B cell (primary cell): ENCODE measurements around the gene NELFA. TPM values are rescaled to one million over a fixed set of nuclear protein-coding genes. Genes with fewer than 3 reads are reported as not detected.

ENCODE experiments used
- ATAC-seq: fragments of 200-7000 bp; cut with Tn5 transposase; one replicate; pipeline ENCODE4 v1.10.0; 2021; ENCODE audit warnings: low read depth, mild to moderate bottlenecking, moderate number of reproducible peaks, moderate library complexity
- CTCF ChIA-PET: fragments of 350-600 bp; sonication (Branson Sonifier 250); formaldehyde crosslinking; loops from one replicate; lab custom pipeline; 2021; ENCODE audit warnings: antibody characterized with exemption, inconsistent platforms; lab: Charles Lee
- POLR2A ChIA-PET: fragments of 350-600 bp; sonication (Branson Sonifier 250); formaldehyde crosslinking; loops from one replicate; lab custom pipeline; 2021; ENCODE audit warnings: antibody characterized with exemption; lab: Charles Lee
- DNase-seq: peaks from one replicate; pipeline ENCODE4 v3.0.0; 2013
- H2AFZ ChIP-seq: 2 replicates; pipeline ENCODE4 v1.6.1; 2012; ENCODE audit warnings: mild to moderate bottlenecking, low read depth, low read length; ENCODE audit not compliant: insufficient read depth, poor library complexity, severe bottlenecking
- H3K27ac ChIP-seq, 2 donors: 1 replicate in 1 of 2; 2 replicates in 1 of 2; pipeline ENCODE4 v1.5.1; 2012 to 2013; ENCODE audit warnings: low read length in 2 of 2, mild to moderate bottlenecking in 2 of 2, moderate library complexity in 1 of 2
- H3K27me3 ChIP-seq, 4 experiments: fragments of 200-600 bp in 1 of 4; sonication (generic) in 1 of 4; replicated peaks in 1 of 4; 1 replicate in 2 of 4; 2 replicates in 2 of 4; pipeline versions ENCODE4 v1.6.1 to v1.7.0; 2013 to 2016; ENCODE audit warnings: low read length in 3 of 4, mild to moderate bottlenecking in 2 of 4, mixed read lengths in 1 of 4, moderate library complexity in 1 of 4; ENCODE audit not compliant: insufficient read depth in 4 of 4, control insufficient read depth in 3 of 4; ENCODE audit errors: control extremely low read depth in 1 of 4
- H3K36me3 ChIP-seq, 2 experiments: replicated peaks in 1 of 2; 1 replicate in 1 of 2; 2 replicates in 1 of 2; pipeline versions ENCODE4 v1.6.1 to v1.7.1; 2013; ENCODE audit warnings: low read length in 1 of 2; ENCODE audit not compliant: insufficient read depth in 2 of 2, control insufficient read depth in 1 of 2; ENCODE audit errors: control extremely low read depth in 1 of 2, extremely low read depth in 1 of 2
- H3K4me1 ChIP-seq, 2 donors: fragments of 200-600 bp in 1 of 2; sonication (generic) in 1 of 2; 1 replicate in 1 of 2; 2 replicates in 1 of 2; pipeline versions ENCODE4 v1.5.1 to v1.6.1; 2013 to 2017; ENCODE audit warnings: low read length in 2 of 2; ENCODE audit not compliant: control insufficient read depth in 2 of 2, insufficient read depth in 2 of 2
- H3K4me2 ChIP-seq: replicated peaks from 2 replicates; pipeline ENCODE3; 2012; ENCODE audit warnings: mild to moderate bottlenecking, low read depth, low read length; ENCODE audit not compliant: poor library complexity, severe bottlenecking
- H3K4me3 ChIP-seq, 5 experiments: fragments of 200-600 bp in 1 of 5; sonication (generic) in 1 of 5; 1 replicate in 3 of 5; 2 replicates in 2 of 5; pipeline versions ENCODE4 v1.5.1 to v1.7.0; 2011 to 2016; ENCODE audit warnings: low read length in 4 of 5, mild to moderate bottlenecking in 4 of 5, low read depth in 2 of 5, control low read depth in 1 of 5, moderate library complexity in 1 of 5; ENCODE audit not compliant: insufficient read depth in 1 of 5; ENCODE audit errors: control extremely low read depth in 1 of 5, extremely low read depth in 1 of 5
- H3K79me2 ChIP-seq: fragments of 200-600 bp; sonication (generic); one replicate; pipeline ENCODE4 v1.6.0; 2016; ENCODE audit warnings: low read length; ENCODE audit not compliant: control insufficient read depth, insufficient read depth
- H3K9ac ChIP-seq: fragments of 200-600 bp; sonication (generic); 2 replicates; pipeline ENCODE4 v1.6.1; 2017; ENCODE audit warnings: mild to moderate bottlenecking, low read length, moderate library complexity
- H3K9me3 ChIP-seq, 3 donors: one replicate each; pipeline versions ENCODE4 v1.6.1 to v1.7.1; 2013; ENCODE audit warnings: low read length in 2 of 3; ENCODE audit not compliant: control insufficient read depth in 2 of 3, insufficient read depth in 1 of 3; ENCODE audit errors: control extremely low read depth in 1 of 3
- H4K20me1 ChIP-seq: 2 replicates; pipeline ENCODE4 v1.6.0; 2012; ENCODE audit warnings: mild to moderate bottlenecking, low read length; ENCODE audit not compliant: insufficient read depth, control insufficient read depth, poor library complexity, severe bottlenecking
- H3K27ac Mint-ChIP-seq: one replicate; pipeline ENCODE4 v1.8.0; 2021; ENCODE audit warnings: mixed read lengths
- H3K27me3 Mint-ChIP-seq: one replicate; pipeline ENCODE4 v1.8.0; 2021; ENCODE audit warnings: mixed read lengths
- H3K4me1 Mint-ChIP-seq: one replicate; pipeline ENCODE4 v1.8.0; 2021; ENCODE audit warnings: mixed read lengths
- H3K4me3 Mint-ChIP-seq: one replicate; pipeline ENCODE4 v1.8.0; 2021; ENCODE audit warnings: mixed read lengths
- H3K9me3 Mint-ChIP-seq: one replicate; pipeline ENCODE4 v1.8.0; 2022; ENCODE audit warnings: mixed read lengths; ENCODE audit not compliant: insufficient read depth
- EZH2 ChIP-seq: IDR thresholded peaks from 2 replicates; pipeline ENCODE4 v1.6.1; 2012; ENCODE audit warnings: borderline replicate concordance, low read depth, mild to moderate bottlenecking, moderate library complexity, low read length; ENCODE audit not compliant: insufficient read depth, poor library complexity, severe bottlenecking
- WGBS: methylation state at CpG from one replicate; pipeline ENCODE4 v1.1.5; 2013; ENCODE audit warnings: missing lambda C conversion rate; ENCODE audit not compliant: insufficient coverage; 5-methylcytosine and 5-hydroxymethylcytosine counted together
- intact Hi-C: fragments of 100-400 bp; cut with micrococcal nuclease; formaldehyde crosslinking; loops from one replicate; pipeline ENCODE4 v1.10.0; 2022
- polyA plus RNA-seq: library from polyadenylated mRNA; depleted of rRNA; stranded (reverse); fragments of >200 nt; gene quantifications from 2 replicates; pipeline ENCODE4 v1.2.3, GENCODE V29; 2012
- total RNA-seq, 2 donors: library from RNA; stranded (reverse); fragments of 120-200 nt in 1 of 2; gene quantifications; 1 replicate in 1 of 2; 2 replicates in 1 of 2; pipeline versions ENCODE4 v1.2.3 to v1.2.4, GENCODE V29; 2013 to 2022
- TF ChIP-seq, protein P1 (sequence below): fragments of 200-600 bp; IDR thresholded peaks from one replicate; pipeline ENCODE4 v1.8.0; 2022; ENCODE audit warnings: antibody characterized with exemption, mild to moderate bottlenecking

Gene NELFA
- total and polyA plus RNA-seq, 2 donors (not counting 1 experiment from before 2014, with no cell fraction given) = 42.8 to 60.7 TPM

DNA sequence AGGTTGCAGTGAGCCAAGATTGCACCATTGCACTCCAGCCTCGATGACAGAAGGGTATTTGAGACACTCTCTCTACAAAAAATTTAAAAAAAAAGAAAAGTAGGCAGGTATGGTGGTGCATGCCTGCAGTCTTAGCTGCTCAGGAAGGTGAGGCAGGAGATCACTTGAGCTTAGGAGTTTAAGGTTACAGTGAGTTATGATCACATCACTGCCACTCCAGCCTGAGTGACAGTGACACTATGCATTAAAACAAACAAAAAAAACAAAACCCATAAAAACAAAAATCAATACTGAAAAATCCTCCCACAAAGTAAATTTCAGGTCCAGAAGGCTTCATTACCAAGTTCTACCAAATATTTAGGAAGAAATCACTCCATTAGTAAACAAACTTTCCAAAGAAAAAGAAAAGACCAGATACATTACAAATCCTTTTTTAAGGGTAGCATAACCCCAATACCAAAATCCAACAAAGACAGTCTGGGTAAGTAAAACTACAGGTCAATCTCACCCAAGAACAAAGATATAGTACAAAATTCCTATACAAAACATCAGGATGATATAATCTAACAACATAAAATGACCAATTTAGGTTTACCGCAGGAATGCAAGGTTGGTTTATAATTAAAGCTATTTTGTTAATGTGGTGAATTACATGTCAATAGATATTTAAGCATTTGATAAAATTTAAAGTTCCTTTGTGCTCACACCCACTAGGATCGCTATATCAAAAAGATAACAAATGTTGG, 11.7 kb downstream of the NELFA start:
- Histone ChIP-seq H4K20me1 (peaks cover 90% of the 10 kb centered on the region), H3K4me2 (no peak overlapping the region), H3K9me3 (peaks cover 5 to 20% (median 12%) of the 10 kb centered on the region in 3 donors), H3K4me1 (no peaks in the 10 kb centered on the region), H3K27me3 (no peaks in the 10 kb centered on the region), H2AFZ (no peak overlapping the region), H3K79me2 (peaks cover 97% of the 10 kb centered on the region), H3K36me3 (peaks cover 2% of the 10 kb centered on the region in 2 experiments), H3K27ac (no peak overlapping the region), H3K4me3 (no peak overlapping the region), H3K9ac (no peak overlapping the region)
- Mint-ChIP-seq H3K27me3 (no peaks in the 10 kb centered on the region), H3K4me1 (peaks cover 34% of the 10 kb centered on the region), H3K27ac (no peak overlapping the region), H3K9me3 (peaks cover 7% of the 10 kb centered on the region), H3K4me3 (no peak overlapping the region)
- POLR2A ChIA-PET = no interaction called here
- CTCF ChIA-PET = no interaction called here
- intact Hi-C loops = no loop called here
- no CpG with 5 or more reads among the region's 3 CpGs for WGBS
- ATAC-seq = no peak
- no peak for DNase-seq
- TF ChIP-seq, protein P1, sequence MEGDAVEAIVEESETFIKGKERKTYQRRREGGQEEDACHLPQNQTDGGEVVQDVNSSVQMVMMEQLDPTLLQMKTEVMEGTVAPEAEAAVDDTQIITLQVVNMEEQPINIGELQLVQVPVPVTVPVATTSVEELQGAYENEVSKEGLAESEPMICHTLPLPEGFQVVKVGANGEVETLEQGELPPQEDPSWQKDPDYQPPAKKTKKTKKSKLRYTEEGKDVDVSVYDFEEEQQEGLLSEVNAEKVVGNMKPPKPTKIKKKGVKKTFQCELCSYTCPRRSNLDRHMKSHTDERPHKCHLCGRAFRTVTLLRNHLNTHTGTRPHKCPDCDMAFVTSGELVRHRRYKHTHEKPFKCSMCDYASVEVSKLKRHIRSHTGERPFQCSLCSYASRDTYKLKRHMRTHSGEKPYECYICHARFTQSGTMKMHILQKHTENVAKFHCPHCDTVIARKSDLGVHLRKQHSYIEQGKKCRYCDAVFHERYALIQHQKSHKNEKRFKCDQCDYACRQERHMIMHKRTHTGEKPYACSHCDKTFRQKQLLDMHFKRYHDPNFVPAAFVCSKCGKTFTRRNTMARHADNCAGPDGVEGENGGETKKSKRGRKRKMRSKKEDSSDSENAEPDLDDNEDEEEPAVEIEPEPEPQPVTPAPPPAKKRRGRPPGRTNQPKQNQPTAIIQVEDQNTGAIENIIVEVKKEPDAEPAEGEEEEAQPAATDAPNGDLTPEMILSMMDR = no peak
- TF ChIP-seq EZH2 = no peak

DNA sequence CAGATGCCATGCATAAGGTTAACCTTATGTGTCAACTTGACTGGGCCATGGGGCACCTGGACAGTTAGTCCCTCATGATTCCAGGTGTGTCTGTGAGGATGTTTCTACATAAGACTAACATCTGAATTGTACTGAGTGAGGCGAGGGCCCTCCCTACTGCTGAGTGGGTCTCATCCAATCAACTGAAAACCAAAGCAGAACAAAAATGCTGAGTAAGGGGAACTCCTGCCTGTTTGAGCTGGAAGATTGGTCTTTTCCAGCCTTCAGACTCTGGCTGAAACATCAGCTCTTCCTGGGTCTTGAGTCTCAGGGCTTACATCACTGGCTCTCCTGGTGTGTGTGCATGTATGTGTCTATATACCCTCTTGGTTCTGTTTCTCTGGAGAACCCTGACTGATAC, 13.8 kb downstream of the NELFA start:
- CTCF ChIA-PET = interaction anchor here (1.4 kb wide), 1 partner anchor 10 kb away, joined by 3 read pairs; no protein-coding TSS in a partner anchor
- intact Hi-C loops = no loop called here
- peaks cover 7% of the 10 kb centered on the region for H3K9me3 Mint-ChIP-seq
- Histone ChIP-seq H4K20me1 (peaks cover 94% of the 10 kb centered on the region), H2AFZ (no peak overlapping the region), H3K9me3 (peaks cover 5 to 18% (median 12%) of the 10 kb centered on the region in 3 donors), H3K4me3 (no peak overlapping the region), H3K4me1 (no peaks in the 10 kb centered on the region), H3K9ac (no peak overlapping the region), H3K79me2 (peaks cover 96% of the 10 kb centered on the region), H3K4me2 (no peak overlapping the region), H3K27ac (no peak overlapping the region), H3K36me3 (peaks cover 2 to 12% of the 10 kb centered on the region in 2 experiments), H3K27me3 (no peaks in the 10 kb centered on the region)
- H3K27ac Mint-ChIP-seq = no peak overlapping the region
- no peak for DNase-seq
- no peak for ATAC-seq
- H3K4me3 Mint-ChIP-seq = no peak overlapping the region
- no peaks in the 10 kb centered on the region for H3K27me3 Mint-ChIP-seq
- TF ChIP-seq, protein P1 = no peak
- no CpG with 5 or more reads among the region's 1 CpG for WGBS
- peaks cover 21% of the 10 kb centered on the region for H3K4me1 Mint-ChIP-seq
- POLR2A ChIA-PET = no interaction called here
